ENCODE measurements around the gene RAD51B.
"Not testable (repeated sequence)": the region's sequence is repeated elsewhere in the genome, so short reads cannot be mapped to it uniquely, and the experiment has no call there.

GRCh38 chr14:68031011-68031410, 211.4 kb downstream of the RAD51B start:
- not testable (repeated sequence) for TF ChIP-seq ZNF230 (CRISPR knock-in tag; IDR thresholded peaks at IDR 0.05); MAFF (IDR thresholded peaks at IDR 0.05; ENCODE audit: low read depth, low read length); KAT8 (CRISPR knock-in tag; IDR thresholded peaks at IDR 0.05); JUND (CRISPR knock-in tag; IDR thresholded peaks at IDR 0.05); ELF4 (CRISPR knock-in tag; IDR thresholded peaks at IDR 0.05; ENCODE audit: borderline replicate concordance); AFF4 (CRISPR knock-in tag; IDR thresholded peaks at IDR 0.05); JUNB (CRISPR knock-in tag; IDR thresholded peaks at IDR 0.05; ENCODE audit: borderline replicate concordance); AHDC1 (CRISPR knock-in tag; IDR thresholded peaks at IDR 0.05; ENCODE audit: borderline replicate concordance); MYC (CRISPR knock-in tag; IDR thresholded peaks at IDR 0.05; ENCODE audit: borderline replicate concordance); HOXA9 (CRISPR knock-in tag; IDR thresholded peaks at IDR 0.05; ENCODE audit: borderline replicate concordance); ZNF761 (CRISPR knock-in tag; conservative IDR thresholded peaks at IDR 0.05); ZNF264 (CRISPR knock-in tag; IDR thresholded peaks at IDR 0.05); BRD4 (CRISPR knock-in tag; IDR thresholded peaks at IDR 0.05); ZSCAN22 (CRISPR knock-in tag; IDR thresholded peaks at IDR 0.05)

Data from HepG2 (cell line).